H1 (cell line): ENCODE results near the gene ZNF737. TPM values are rescaled to one million over a fixed set of nuclear protein-coding genes. Genes with fewer than 3 reads are reported as not detected.

Experiments
- CBX8 ChIP-seq: fragments of 300-800, 300-1000 bp; sonication (generic); IDR thresholded peaks from 2 replicates; pipeline ENCODE4 v1.7.1; 2016; ENCODE audit warnings: low read depth, low read length, borderline replicate concordance
- CHD2 ChIP-seq: IDR thresholded peaks from 2 replicates; pipeline ENCODE4 v1.6.1; 2012; ENCODE audit warnings: low read length, improper control_type of control experiment
- EGR1 ChIP-seq: IDR thresholded peaks from 2 replicates; pipeline ENCODE4 v1.6.1; 2011; ENCODE audit warnings: low read depth, low read length, borderline replicate concordance
- KDM1A ChIP-seq: fragments of 200-600, 300-600 bp; sonication (generic); IDR thresholded peaks from 2 replicates; pipeline ENCODE4 v1.7.1; 2016; ENCODE audit warnings: mild to moderate bottlenecking, low read length, borderline replicate concordance
- POLR2AphosphoS5 ChIP-seq: IDR thresholded peaks from 2 replicates; pipeline ENCODE4 v1.6.1; 2011; ENCODE audit warnings: low read depth, low read length
- TBP ChIP-seq: IDR thresholded peaks from 2 replicates; pipeline ENCODE4 v1.6.1; 2011; ENCODE audit warnings: low read depth, low read length, improper control_type of control experiment
- polyA plus RNA-seq, 7 experiments: library from polyadenylated mRNA; depleted of rRNA in 3 of 7; stranded (reverse) in 5 of 7; unstranded in 2 of 7; fragments of >200 nt in 5 of 7; fragments of 200-250 nt in 2 of 7; gene quantifications; 1 replicate in 5 of 7; 2 replicates in 1 of 7; 4 replicates in 1 of 7; pipeline versions ENCODE4 v1.2.1 to v1.2.3, GENCODE V29; 2011 to 2013; ENCODE audit warnings: missing spikeins in 2 of 7, mixed read lengths in 2 of 7
- total RNA-seq: library from RNA; stranded (reverse); fragmentation: NEBNext Ultra II Directional; extraction: Animal tissue kit (Norgen Biotek cat#: 25700); gene quantifications from 2 replicates; pipeline ENCODE4 v1.2.1, GENCODE V29; 2021
- TF ChIP-seq, protein P1 (sequence below): fragments of 300-600 bp; sonication (generic); IDR thresholded peaks from 2 replicates; pipeline ENCODE4 v1.7.1; 2012; ENCODE audit warnings: low read length, moderate library complexity, mild to moderate bottlenecking, inconsistent platforms; ENCODE audit not compliant: insufficient replicate concordance

The ZNF737 gene
- total and polyA plus RNA-seq, 2 of the 8 experiments (the other 6 are each of a cell fraction or from before 2014, with no cell fraction given) = 6.1 to 19.7 TPM

DNA sequence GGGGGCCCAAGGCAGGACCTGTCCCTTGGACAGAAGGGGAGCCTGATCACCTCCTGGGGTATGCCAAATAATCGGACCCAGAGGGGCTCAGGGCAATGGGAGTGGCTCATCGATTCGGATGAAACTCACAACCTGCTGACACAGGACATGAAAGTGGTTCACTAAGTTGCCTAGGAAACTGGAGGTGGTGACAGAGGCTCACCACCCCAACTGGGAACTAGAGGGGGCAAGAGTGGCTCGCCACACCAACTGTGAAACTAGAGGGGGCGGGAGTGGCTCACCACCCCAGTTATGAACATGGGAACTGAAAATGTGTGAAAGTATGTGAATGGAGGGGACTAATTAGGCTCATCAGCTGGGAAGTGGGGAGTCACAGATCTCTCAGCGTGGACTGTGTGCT lies 46.3 kb upstream of the ZNF737 start (continued):
- TF ChIP-seq, protein P1, sequence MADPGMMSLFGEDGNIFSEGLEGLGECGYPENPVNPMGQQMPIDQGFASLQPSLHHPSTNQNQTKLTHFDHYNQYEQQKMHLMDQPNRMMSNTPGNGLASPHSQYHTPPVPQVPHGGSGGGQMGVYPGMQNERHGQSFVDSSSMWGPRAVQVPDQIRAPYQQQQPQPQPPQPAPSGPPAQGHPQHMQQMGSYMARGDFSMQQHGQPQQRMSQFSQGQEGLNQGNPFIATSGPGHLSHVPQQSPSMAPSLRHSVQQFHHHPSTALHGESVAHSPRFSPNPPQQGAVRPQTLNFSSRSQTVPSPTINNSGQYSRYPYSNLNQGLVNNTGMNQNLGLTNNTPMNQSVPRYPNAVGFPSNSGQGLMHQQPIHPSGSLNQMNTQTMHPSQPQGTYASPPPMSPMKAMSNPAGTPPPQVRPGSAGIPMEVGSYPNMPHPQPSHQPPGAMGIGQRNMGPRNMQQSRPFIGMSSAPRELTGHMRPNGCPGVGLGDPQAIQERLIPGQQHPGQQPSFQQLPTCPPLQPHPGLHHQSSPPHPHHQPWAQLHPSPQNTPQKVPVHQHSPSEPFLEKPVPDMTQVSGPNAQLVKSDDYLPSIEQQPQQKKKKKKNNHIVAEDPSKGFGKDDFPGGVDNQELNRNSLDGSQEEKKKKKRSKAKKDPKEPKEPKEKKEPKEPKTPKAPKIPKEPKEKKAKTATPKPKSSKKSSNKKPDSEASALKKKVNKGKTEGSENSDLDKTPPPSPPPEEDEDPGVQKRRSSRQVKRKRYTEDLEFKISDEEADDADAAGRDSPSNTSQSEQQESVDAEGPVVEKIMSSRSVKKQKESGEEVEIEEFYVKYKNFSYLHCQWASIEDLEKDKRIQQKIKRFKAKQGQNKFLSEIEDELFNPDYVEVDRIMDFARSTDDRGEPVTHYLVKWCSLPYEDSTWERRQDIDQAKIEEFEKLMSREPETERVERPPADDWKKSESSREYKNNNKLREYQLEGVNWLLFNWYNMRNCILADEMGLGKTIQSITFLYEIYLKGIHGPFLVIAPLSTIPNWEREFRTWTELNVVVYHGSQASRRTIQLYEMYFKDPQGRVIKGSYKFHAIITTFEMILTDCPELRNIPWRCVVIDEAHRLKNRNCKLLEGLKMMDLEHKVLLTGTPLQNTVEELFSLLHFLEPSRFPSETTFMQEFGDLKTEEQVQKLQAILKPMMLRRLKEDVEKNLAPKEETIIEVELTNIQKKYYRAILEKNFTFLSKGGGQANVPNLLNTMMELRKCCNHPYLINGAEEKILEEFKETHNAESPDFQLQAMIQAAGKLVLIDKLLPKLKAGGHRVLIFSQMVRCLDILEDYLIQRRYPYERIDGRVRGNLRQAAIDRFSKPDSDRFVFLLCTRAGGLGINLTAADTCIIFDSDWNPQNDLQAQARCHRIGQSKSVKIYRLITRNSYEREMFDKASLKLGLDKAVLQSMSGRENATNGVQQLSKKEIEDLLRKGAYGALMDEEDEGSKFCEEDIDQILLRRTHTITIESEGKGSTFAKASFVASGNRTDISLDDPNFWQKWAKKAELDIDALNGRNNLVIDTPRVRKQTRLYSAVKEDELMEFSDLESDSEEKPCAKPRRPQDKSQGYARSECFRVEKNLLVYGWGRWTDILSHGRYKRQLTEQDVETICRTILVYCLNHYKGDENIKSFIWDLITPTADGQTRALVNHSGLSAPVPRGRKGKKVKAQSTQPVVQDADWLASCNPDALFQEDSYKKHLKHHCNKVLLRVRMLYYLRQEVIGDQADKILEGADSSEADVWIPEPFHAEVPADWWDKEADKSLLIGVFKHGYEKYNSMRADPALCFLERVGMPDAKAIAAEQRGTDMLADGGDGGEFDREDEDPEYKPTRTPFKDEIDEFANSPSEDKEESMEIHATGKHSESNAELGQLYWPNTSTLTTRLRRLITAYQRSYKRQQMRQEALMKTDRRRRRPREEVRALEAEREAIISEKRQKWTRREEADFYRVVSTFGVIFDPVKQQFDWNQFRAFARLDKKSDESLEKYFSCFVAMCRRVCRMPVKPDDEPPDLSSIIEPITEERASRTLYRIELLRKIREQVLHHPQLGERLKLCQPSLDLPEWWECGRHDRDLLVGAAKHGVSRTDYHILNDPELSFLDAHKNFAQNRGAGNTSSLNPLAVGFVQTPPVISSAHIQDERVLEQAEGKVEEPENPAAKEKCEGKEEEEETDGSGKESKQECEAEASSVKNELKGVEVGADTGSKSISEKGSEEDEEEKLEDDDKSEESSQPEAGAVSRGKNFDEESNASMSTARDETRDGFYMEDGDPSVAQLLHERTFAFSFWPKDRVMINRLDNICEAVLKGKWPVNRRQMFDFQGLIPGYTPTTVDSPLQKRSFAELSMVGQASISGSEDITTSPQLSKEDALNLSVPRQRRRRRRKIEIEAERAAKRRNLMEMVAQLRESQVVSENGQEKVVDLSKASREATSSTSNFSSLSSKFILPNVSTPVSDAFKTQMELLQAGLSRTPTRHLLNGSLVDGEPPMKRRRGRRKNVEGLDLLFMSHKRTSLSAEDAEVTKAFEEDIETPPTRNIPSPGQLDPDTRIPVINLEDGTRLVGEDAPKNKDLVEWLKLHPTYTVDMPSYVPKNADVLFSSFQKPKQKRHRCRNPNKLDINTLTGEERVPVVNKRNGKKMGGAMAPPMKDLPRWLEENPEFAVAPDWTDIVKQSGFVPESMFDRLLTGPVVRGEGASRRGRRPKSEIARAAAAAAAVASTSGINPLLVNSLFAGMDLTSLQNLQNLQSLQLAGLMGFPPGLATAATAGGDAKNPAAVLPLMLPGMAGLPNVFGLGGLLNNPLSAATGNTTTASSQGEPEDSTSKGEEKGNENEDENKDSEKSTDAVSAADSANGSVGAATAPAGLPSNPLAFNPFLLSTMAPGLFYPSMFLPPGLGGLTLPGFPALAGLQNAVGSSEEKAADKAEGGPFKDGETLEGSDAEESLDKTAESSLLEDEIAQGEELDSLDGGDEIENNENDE = no peak
- TF ChIP-seq POLR2AphosphoS5 (no peak), EGR1 (no peak), TBP (no peak), CHD2 (no peak), KDM1A (no peak), CBX8 (no peak)
